ENCODE measurements around the gene CABLES1.

Gene CABLES1

GRCh38 chr18:23122334-23123229 is 12.7 kb upstream of the CABLES1 start:
- DNase-seq (no peak), ATAC-seq (replicated peaks) (no peak)
- H3K36me3 Mint-ChIP-seq (ENCODE audit: insufficient read depth), result peaks cover 3% of the 10 kb centered on the region
- H3K4me3 Mint-ChIP-seq, result no peak overlapping the region
- H3K9me3 Mint-ChIP-seq, result no peaks in the 10 kb centered on the region
- H3K27me3 Mint-ChIP-seq, result peaks cover 5 to 21% of the 10 kb centered on the region in 2 donors
- H3K27ac Mint-ChIP-seq, result no peak overlapping the region
- no peaks in the 10 kb centered on the region for H3K4me1 Mint-ChIP-seq (ENCODE audit: low read depth in 2 of 2)

- DNase-seq, result no peak
- Mint-ChIP-seq H3K4me1 (ENCODE audit: low read depth in 2 of 2) (no peaks in the 10 kb centered on the region), H3K4me3 (no peak overlapping the region), H3K27me3 (peaks cover 0 to 29% of the 10 kb centered on the region in 2 donors), H3K36me3 (ENCODE audit: insufficient read depth) (peaks cover 3% of the 10 kb centered on the region), H3K9me3 (no peaks in the 10 kb centered on the region), H3K27ac (no peak overlapping the region)
- no peak for ATAC-seq (replicated peaks)
These were observed 8.8 kb upstream of the CABLES1 start for GRCh38 chr18:23126376-23127056.

DNA sequence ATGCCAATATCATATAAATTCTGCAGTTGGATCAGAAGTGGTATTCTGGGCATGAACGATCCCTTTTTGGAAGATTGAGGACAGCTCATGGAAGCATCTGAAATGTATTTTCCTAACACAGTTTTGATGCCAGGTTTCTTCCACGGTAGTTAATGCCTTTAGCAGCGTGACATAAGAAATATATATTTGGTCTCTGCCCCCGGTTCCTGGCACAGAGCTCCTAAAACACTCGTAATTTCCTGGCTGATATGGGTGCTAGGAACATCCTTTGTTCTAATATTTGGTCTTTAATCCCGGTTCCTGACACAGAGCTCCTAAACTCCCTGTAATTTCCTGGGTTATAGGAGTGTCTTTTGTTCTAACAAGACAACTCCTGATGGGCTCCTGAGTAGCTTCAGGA is 8.2 kb upstream of the CABLES1 start:
- no peak for DNase-seq
- Mint-ChIP-seq H3K27me3 (peaks cover 4 to 35% of the 10 kb centered on the region in 2 donors), H3K4me1 (ENCODE audit: low read depth in 2 of 2) (no peaks in the 10 kb centered on the region), H3K36me3 (ENCODE audit: insufficient read depth) (peaks cover 3% of the 10 kb centered on the region), H3K27ac (no peak overlapping the region), H3K4me3 (no peak overlapping the region), H3K9me3 (no peaks in the 10 kb centered on the region)
- ATAC-seq (replicated peaks), result no peak

- ATAC-seq (replicated peaks) (no peak), DNase-seq (no peak)
- H3K9me3 Mint-ChIP-seq, result no peaks in the 10 kb centered on the region
- peaks cover 13 to 49% of the 10 kb centered on the region in 2 donors for H3K27me3 Mint-ChIP-seq
- H3K4me1 Mint-ChIP-seq (ENCODE audit: low read depth in 2 of 2), result peaks cover 1 to 2% of the 10 kb centered on the region in 2 donors
- peaks cover 3% of the 10 kb centered on the region for H3K36me3 Mint-ChIP-seq (ENCODE audit: insufficient read depth)
- H3K4me3 Mint-ChIP-seq, result no peak overlapping the region
- no peak overlapping the region for H3K27ac Mint-ChIP-seq
These were observed 5.8 kb upstream of the CABLES1 start for GRCh38 chr18:23129355-23130002.

GRCh38 chr18:23131693-23132319 is 3.5 kb upstream of the CABLES1 start:
- Mint-ChIP-seq H3K36me3 (ENCODE audit: insufficient read depth) (no peaks in the 10 kb centered on the region), H3K4me3 (no peak overlapping the region), H3K4me1 (ENCODE audit: low read depth in 2 of 2) (peaks cover 8 to 14% of the 10 kb centered on the region in 2 donors), H3K27ac (no peak overlapping the region), H3K9me3 (no peaks in the 10 kb centered on the region), H3K27me3 (peaks cover 19 to 56% of the 10 kb centered on the region in 2 donors)
- DNase-seq (peak; percentile 68 to 70 (median 68)), ATAC-seq (replicated peaks) (peak; percentile 55)

DNA sequence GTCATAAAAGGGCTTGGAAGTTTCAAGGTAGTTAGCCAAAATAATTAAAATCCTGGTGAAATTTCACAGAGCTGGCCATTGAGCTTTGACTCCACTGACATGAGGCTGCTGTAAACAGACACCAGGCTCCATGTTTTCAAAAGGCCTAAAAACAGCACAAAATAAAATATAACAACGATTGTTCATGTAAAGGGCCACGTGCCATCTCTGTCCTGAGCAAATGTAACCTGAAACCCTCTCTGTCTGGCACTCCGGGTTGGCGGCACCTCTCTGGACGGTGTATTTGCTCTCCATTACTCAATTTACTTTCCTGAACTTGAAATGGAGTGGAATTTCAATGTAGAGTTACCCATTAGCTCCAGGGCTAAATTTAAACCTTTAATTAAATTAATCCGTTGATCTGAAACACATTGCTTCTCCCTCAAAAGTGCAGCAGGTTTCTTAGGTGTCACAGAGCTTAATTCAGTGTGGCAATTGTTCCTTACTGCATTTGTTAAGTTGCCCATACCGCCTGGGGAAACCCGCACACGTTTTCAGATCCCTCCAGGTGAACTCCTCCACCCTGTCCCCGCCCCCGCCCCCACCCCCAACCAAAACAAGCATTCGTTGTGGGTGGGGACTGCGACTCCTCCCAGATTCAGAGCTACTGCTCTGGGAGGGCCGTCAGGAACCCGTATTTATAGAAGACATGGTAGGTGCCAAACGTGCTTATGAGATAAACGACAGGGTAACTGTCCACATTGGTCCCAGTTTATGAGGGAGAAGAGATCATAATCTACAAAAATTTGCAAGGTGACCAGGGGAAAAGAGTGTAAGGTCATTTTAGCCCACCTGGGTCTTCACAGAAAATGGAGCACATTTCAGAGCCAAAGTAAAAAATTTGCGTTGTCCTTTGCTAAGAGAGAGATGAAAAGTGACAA is 1.2 kb upstream of the CABLES1 start:
- Mint-ChIP-seq H3K4me3 (peak overlapping the region; percentile 75 to 78), H3K27ac (no peak overlapping the region), H3K36me3 (ENCODE audit: insufficient read depth) (no peaks in the 10 kb centered on the region), H3K9me3 (no peaks in the 10 kb centered on the region), H3K4me1 (ENCODE audit: low read depth in 2 of 2) (peaks cover 8 to 15% of the 10 kb centered on the region in 2 donors), H3K27me3 (peaks cover 30 to 59% of the 10 kb centered on the region in 2 donors)
- ATAC-seq (replicated peaks) (no peak), DNase-seq (no peak)

DNA sequence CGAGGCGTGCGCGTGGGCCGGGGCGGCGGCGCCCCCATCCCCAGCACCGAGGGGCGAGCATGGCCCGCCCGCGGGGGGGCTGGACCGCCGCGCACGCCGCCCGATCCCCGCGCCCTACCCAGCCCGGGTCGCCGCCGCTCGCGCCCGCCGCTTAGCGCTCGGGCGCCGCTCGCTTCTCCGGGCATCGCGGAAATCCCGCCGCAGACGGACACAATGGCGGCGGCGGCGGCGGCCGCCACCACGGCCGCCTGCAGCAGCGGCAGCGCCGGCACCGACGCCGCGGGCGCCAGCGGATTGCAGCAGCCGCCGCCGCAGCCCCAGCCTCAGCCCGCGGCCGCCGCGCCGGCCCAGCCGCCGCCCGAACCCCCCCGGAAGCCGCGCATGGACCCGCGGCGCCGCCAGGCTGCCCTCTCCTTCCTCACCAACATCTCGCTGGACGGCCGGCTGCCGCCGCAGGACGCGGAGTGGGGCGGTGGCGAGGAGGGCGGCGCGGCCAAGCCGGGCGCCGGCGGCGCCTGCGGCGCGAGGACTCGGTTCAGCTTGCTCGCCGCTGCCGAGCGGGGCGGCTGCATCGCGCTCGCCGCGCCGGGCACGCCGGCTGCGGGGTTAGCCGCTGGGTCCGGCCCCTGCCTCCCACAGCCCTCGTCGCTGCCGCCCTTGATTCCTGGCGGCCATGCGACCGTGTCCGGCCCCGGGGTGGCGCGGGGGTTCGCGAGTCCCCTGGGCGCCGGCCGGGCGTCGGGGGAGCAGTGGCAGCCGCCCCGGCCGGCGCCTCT is 453 bp downstream of the CABLES1 start:
- Mint-ChIP-seq H3K27ac (no peak overlapping the region), H3K9me3 (no peaks in the 10 kb centered on the region), H3K36me3 (ENCODE audit: insufficient read depth) (no peaks in the 10 kb centered on the region), H3K4me1 (ENCODE audit: low read depth in 2 of 2) (peaks cover 8 to 17% of the 10 kb centered on the region in 2 donors), H3K4me3 (peak overlapping the region; percentile 75 to 78), H3K27me3 (peaks cover 30 to 60% of the 10 kb centered on the region in 2 donors)
- peak; percentile 62 for ATAC-seq (replicated peaks)
- DNase-seq, result peak in 1 of 3 experiments; percentile 17

GRCh38 chr18:23136326-23137096 is 1.2 kb downstream of the CABLES1 start:
- Mint-ChIP-seq H3K4me3 (peak overlapping the region; percentile 23 to 66), H3K36me3 (ENCODE audit: insufficient read depth) (no peaks in the 10 kb centered on the region), H3K27me3 (peaks cover 30 to 64% of the 10 kb centered on the region in 2 donors), H3K27ac (no peak overlapping the region), H3K9me3 (no peaks in the 10 kb centered on the region), H3K4me1 (ENCODE audit: low read depth in 2 of 2) (peaks cover 8 to 17% of the 10 kb centered on the region in 2 donors)
- no peak for ATAC-seq (replicated peaks)
- peak in 1 of 3 experiments; percentile 9 for DNase-seq

- H3K27me3 Mint-ChIP-seq, result peaks cover 26 to 61% of the 10 kb centered on the region in 2 donors
- peak overlapping the region; percentile 23 to 66 for H3K4me3 Mint-ChIP-seq
- peaks cover 8 to 17% of the 10 kb centered on the region in 2 donors for H3K4me1 Mint-ChIP-seq (ENCODE audit: low read depth in 2 of 2)
- no peak for DNase-seq
- no peak for ATAC-seq (replicated peaks)
- H3K9me3 Mint-ChIP-seq, result no peaks in the 10 kb centered on the region
- H3K27ac Mint-ChIP-seq, result no peak overlapping the region
- H3K36me3 Mint-ChIP-seq (ENCODE audit: insufficient read depth), result no peaks in the 10 kb centered on the region
These were observed 1.9 kb downstream of the CABLES1 start for GRCh38 chr18:23137097-23137635.

DNA sequence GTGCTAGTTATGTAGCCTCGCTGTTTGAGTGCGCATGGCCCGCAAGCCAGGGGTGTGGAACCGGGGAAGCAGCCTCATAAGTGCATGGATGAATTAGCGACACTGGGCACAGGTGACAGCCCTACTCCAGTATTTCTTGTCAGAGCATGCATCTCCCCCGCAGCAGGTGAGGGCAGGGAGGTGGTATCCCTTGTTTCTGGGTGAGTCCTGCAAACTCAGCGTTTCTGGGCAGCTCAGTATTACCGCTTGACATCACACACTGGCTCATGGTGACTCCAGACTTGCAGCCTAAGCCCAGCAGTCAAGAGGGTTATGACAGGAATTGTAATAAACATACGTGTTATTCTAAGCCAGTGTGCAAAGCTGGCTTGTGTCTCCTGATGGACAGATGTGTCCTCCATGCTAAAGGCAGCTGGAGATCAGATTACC is 2.5 kb downstream of the CABLES1 start:
- no peak for ATAC-seq (replicated peaks)
- H3K4me3 Mint-ChIP-seq, result peak overlapping the region in 1 of 2 donors; percentile 23
- H3K27me3 Mint-ChIP-seq, result peaks cover 25 to 58% of the 10 kb centered on the region in 2 donors
- H3K27ac Mint-ChIP-seq, result no peak overlapping the region
- DNase-seq, result no peak
- H3K36me3 Mint-ChIP-seq (ENCODE audit: insufficient read depth), result no peaks in the 10 kb centered on the region
- H3K4me1 Mint-ChIP-seq (ENCODE audit: low read depth in 2 of 2), result peaks cover 8 to 17% of the 10 kb centered on the region in 2 donors
- H3K9me3 Mint-ChIP-seq, result no peaks in the 10 kb centered on the region

DNA sequence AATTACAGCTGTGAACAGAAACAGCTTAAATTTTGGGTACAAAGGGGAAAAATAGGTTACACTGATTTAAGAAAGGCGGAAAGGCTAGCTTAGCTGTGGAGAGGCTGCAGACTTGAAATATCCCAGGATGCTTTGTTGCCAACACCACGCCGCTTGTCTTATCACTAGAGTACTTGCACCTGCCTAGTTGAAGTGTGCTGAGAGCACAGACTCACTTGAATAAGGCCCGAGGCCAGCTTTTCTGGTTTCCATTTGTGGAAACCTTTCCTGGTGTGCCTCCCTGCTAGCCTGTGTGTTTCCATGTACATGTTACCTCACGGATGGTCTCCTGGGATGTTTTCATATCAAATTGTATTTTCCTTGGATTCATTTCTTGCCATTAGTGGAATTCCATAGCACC is 3.2 kb downstream of the CABLES1 start:
- Mint-ChIP-seq H3K4me1 (ENCODE audit: low read depth in 2 of 2) (peaks cover 8 to 17% of the 10 kb centered on the region in 2 donors), H3K9me3 (no peaks in the 10 kb centered on the region), H3K27ac (no peak overlapping the region), H3K27me3 (peaks cover 25 to 58% of the 10 kb centered on the region in 2 donors), H3K4me3 (no peak overlapping the region), H3K36me3 (ENCODE audit: insufficient read depth) (no peaks in the 10 kb centered on the region)
- ATAC-seq (replicated peaks), result no peak
- DNase-seq, result no peak

Measured in effector memory CD8-positive, alpha-beta T cell (primary cell).